Trophoblast cell (in vitro differentiated cells and primary cell): ENCODE results near the gene PAQR4.

Experiments
- DNase-seq, 2 donors: peaks; one replicate each; pipeline ENCODE4 v3.0.0-alpha.2; 2016
- H2AFZ ChIP-seq: 2 replicates; pipeline ENCODE4 v1.6.1; 2013; ENCODE audit warnings: low read length, moderate library complexity, mild to moderate bottlenecking; ENCODE audit not compliant: insufficient read depth, poor library complexity
- H2AK5ac ChIP-seq: 2 replicates; pipeline ENCODE4 v1.6.1; 2013; ENCODE audit warnings: mild to moderate bottlenecking, low read length
- H2BK120ac ChIP-seq: 2 replicates; pipeline ENCODE4 v1.6.1; 2013; ENCODE audit warnings: low read length, mild to moderate bottlenecking, moderate library complexity; ENCODE audit not compliant: insufficient read depth, poor library complexity
- H2BK12ac ChIP-seq: 2 replicates; pipeline ENCODE4 v1.6.1; 2013; ENCODE audit warnings: mild to moderate bottlenecking, low read length, moderate library complexity
- H2BK5ac ChIP-seq: 2 replicates; pipeline ENCODE4 v1.6.1; 2013; ENCODE audit warnings: low read length, low read depth, moderate library complexity, mild to moderate bottlenecking; ENCODE audit not compliant: poor library complexity
- H3K14ac ChIP-seq: 2 replicates; pipeline ENCODE4 v1.6.1; 2013; ENCODE audit warnings: mild to moderate bottlenecking, low read length
- H3K18ac ChIP-seq: 2 replicates; pipeline ENCODE4 v1.6.1; 2013; ENCODE audit warnings: mild to moderate bottlenecking, low read length
- H3K23ac ChIP-seq: 2 replicates; pipeline ENCODE4 v1.6.1; 2013; ENCODE audit warnings: low read length
- H3K27ac ChIP-seq: 2 replicates; pipeline ENCODE4 v1.5.1; 2013; ENCODE audit warnings: low read depth, mild to moderate bottlenecking, inconsistent platforms, low read length, moderate library complexity
- H3K27me3 ChIP-seq: 2 replicates; pipeline ENCODE4 v1.6.1; 2013; ENCODE audit warnings: inconsistent platforms, mild to moderate bottlenecking, low read length, moderate library complexity; ENCODE audit not compliant: insufficient read depth
- H3K36me3 ChIP-seq, 2 experiments: 1 replicate in 1 of 2; 2 replicates in 1 of 2; pipeline ENCODE4 v1.6.1; 2013; ENCODE audit warnings: low read length in 2 of 2, mild to moderate bottlenecking in 2 of 2, moderate library complexity in 1 of 2; ENCODE audit not compliant: insufficient read depth in 2 of 2, control insufficient read depth in 1 of 2
- H3K4ac ChIP-seq: 2 replicates; pipeline ENCODE4 v1.6.1; 2013; ENCODE audit warnings: low read depth, mild to moderate bottlenecking, low read length, moderate library complexity
- H3K4me1 ChIP-seq, 2 experiments: 1 replicate in 1 of 2; 2 replicates in 1 of 2; pipeline ENCODE4 v1.6.1; 2013; ENCODE audit warnings: low read length in 2 of 2, mild to moderate bottlenecking in 2 of 2, moderate library complexity in 1 of 2; ENCODE audit not compliant: insufficient read depth in 2 of 2, control insufficient read depth in 1 of 2
- H3K4me2 ChIP-seq: 2 replicates; pipeline ENCODE4 v1.6.1; 2013; ENCODE audit warnings: inconsistent platforms, mild to moderate bottlenecking, low read length, moderate library complexity
- H3K4me3 ChIP-seq: 2 replicates; pipeline ENCODE4 v1.5.1; 2013; ENCODE audit warnings: mild to moderate bottlenecking, low read depth, low read length, inconsistent platforms
- H3K79me1 ChIP-seq: one replicate; pipeline ENCODE4 v1.6.1; 2013; ENCODE audit warnings: low read length
- H3K79me2 ChIP-seq: 2 replicates; pipeline ENCODE4 v1.6.1; 2013; ENCODE audit warnings: low read length, mild to moderate bottlenecking; ENCODE audit not compliant: control insufficient read depth, insufficient read depth, poor library complexity
- H3K9ac ChIP-seq: 2 replicates; pipeline ENCODE4 v1.6.1; 2013; ENCODE audit warnings: mild to moderate bottlenecking, low read length
- H3K9me3 ChIP-seq: 2 replicates; pipeline ENCODE4 v1.6.1; 2013; ENCODE audit warnings: low read depth, mild to moderate bottlenecking, control low read depth, inconsistent platforms, low read length; ENCODE audit not compliant: insufficient read depth
- H4K12ac ChIP-seq: 2 replicates; pipeline ENCODE4 v1.6.1; 2013; ENCODE audit warnings: low read depth, mild to moderate bottlenecking, low read length, moderate library complexity
- H4K8ac ChIP-seq: 2 replicates; pipeline ENCODE4 v1.6.1; 2013; ENCODE audit warnings: low read depth, mild to moderate bottlenecking, low read length, moderate library complexity
- H4K91ac ChIP-seq: one replicate; pipeline ENCODE4 v1.6.1; 2013; ENCODE audit warnings: low read depth, mild to moderate bottlenecking, low read length, moderate library complexity
- WGBS: extraction: QIAGEN DNeasy Blood & Tissue Kit; methylation state at CpG from one replicate; pipeline ENCODE4 v1.1.7; 2013; ENCODE audit warnings: missing lambda C conversion rate; ENCODE audit not compliant: insufficient read length, insufficient coverage; ENCODE audit errors: extremely low coverage; 5-methylcytosine and 5-hydroxymethylcytosine counted together

The PAQR4 gene

GRCh38 chr16:3007059-3007956 is 38.2 kb downstream of the PAQR4 start:
- Histone ChIP-seq H4K8ac (peak overlapping the region; percentile 72), H3K27me3 (no peaks in the 10 kb centered on the region), H3K79me2 (peaks cover 9% of the 10 kb centered on the region), H3K4me1 (peaks cover 33 to 51% of the 10 kb centered on the region in 2 experiments), H2AK5ac (peak overlapping the region; percentile 89), H2BK12ac (peak overlapping the region; percentile 85), H2BK5ac (peak overlapping the region; percentile 98), H3K4ac (peak overlapping the region; percentile 55), H4K12ac (peak overlapping the region; percentile 38), H3K9me3 (no peaks in the 10 kb centered on the region), H4K91ac (peak overlapping the region; percentile 98), H3K14ac (peak overlapping the region; percentile 78), H2AFZ (peak overlapping the region; percentile 50), H3K4me3 (no peak overlapping the region), H3K36me3 (no peaks in the 10 kb centered on the region), H3K18ac (peak overlapping the region; percentile 89), H3K4me2 (peak overlapping the region; percentile 45), H2BK120ac (peak overlapping the region; percentile 87), H3K79me1 (peaks cover 42% of the 10 kb centered on the region), H3K27ac (peak overlapping the region; percentile 100), H3K9ac (no peak overlapping the region), H3K23ac (no peak overlapping the region)
- no peak for DNase-seq
- WGBS: no CpG with 5 or more reads among the region's 13 CpGs

GRCh38 chr16:3007957-3008689 is 39.0 kb downstream of the PAQR4 start:
- Histone ChIP-seq H3K4me1 (peaks cover 40 to 59% of the 10 kb centered on the region in 2 experiments), H3K9me3 (no peaks in the 10 kb centered on the region), H2AK5ac (peak overlapping the region; percentile 89), H3K27me3 (no peaks in the 10 kb centered on the region), H4K8ac (peak overlapping the region; percentile 72), H2BK120ac (peak overlapping the region; percentile 87), H3K23ac (no peak overlapping the region), H4K12ac (peak overlapping the region; percentile 38), H3K14ac (peak overlapping the region; percentile 78), H3K4me2 (peak overlapping the region; percentile 45), H3K79me2 (peaks cover 9% of the 10 kb centered on the region), H3K9ac (no peak overlapping the region), H2AFZ (peak overlapping the region; percentile 50), H2BK12ac (peak overlapping the region; percentile 85), H3K4ac (peak overlapping the region; percentile 35), H3K27ac (peak overlapping the region; percentile 100), H3K4me3 (no peak overlapping the region), H2BK5ac (peak overlapping the region; percentile 98), H3K18ac (peak overlapping the region; percentile 89), H3K79me1 (peaks cover 45% of the 10 kb centered on the region), H3K36me3 (no peaks in the 10 kb centered on the region), H4K91ac (peak overlapping the region; percentile 98)
- DNase-seq: no peak
- WGBS: no CpG with 5 or more reads among the region's 17 CpGs

GRCh38 chr16:3008690-3009037 is 39.5 kb downstream of the PAQR4 start:
- no peaks in the 10 kb centered on the region for H3K36me3 ChIP-seq
- no peak overlapping the region for H3K9ac ChIP-seq
- peak overlapping the region; percentile 87 for H2BK120ac ChIP-seq
- peak overlapping the region; percentile 54 for H4K12ac ChIP-seq
- no CpG with 5 or more reads among the region's 4 CpGs for WGBS
- no peaks in the 10 kb centered on the region for H3K9me3 ChIP-seq
- H3K27ac ChIP-seq: peak overlapping the region; percentile 100
- peak overlapping the region; percentile 89 for H3K18ac ChIP-seq
- no peak for DNase-seq
- no peak overlapping the region for H3K23ac ChIP-seq
- H3K4me3 ChIP-seq: no peak overlapping the region
- H3K79me1 ChIP-seq: peaks cover 45% of the 10 kb centered on the region
- peak overlapping the region; percentile 45 for H3K4me2 ChIP-seq
- peaks cover 46 to 65% of the 10 kb centered on the region in 2 experiments for H3K4me1 ChIP-seq
- peak overlapping the region; percentile 85 for H2BK12ac ChIP-seq
- peak overlapping the region; percentile 98 for H2BK5ac ChIP-seq
- peak overlapping the region; percentile 89 for H2AK5ac ChIP-seq
- H3K27me3 ChIP-seq: no peaks in the 10 kb centered on the region
- peaks cover 9% of the 10 kb centered on the region for H3K79me2 ChIP-seq
- peak overlapping the region; percentile 35 for H3K4ac ChIP-seq
- peak overlapping the region; percentile 98 for H4K91ac ChIP-seq
- H4K8ac ChIP-seq: peak overlapping the region; percentile 72
- H3K14ac ChIP-seq: peak overlapping the region; percentile 78
- H2AFZ ChIP-seq: peak overlapping the region; percentile 10

DNA sequence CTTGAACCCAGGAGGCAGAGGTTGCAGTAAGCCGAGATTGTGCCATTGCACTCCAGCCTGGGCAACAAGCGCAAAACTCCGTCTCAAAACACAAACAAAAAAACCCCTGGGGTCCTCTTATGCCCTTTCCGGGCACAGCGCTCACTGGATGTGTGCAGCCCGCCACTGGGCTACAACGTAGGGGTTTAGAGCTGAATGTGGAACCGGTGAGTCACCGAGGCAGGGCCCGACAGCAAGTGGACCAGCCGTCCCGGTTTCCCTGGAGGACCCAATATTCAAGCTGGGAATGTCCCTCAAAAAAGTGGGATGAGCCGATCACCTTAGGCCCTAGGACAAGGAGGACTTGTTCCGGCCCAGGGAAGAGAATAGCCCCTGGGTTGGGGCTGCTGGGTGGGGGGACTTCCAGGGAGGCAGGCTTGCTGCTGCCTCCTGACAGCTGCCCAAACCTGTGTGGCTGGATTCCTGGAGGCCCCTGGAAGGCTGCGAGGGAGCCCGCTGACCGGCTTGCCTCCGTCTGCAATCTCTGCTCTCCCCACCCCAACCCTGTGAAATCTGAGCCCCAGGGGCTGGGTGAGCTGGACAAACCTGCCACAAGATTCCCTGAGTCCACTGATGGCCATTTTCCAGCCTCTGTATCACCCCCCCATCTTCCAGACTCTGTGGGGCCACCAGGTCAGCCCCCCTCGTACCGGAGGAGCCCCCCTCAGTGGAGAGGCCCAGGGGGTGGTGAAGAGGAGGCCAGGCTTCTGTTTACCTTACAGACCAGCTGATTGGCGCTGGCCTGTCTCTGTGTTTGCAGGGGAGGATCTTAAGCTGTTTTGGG is 40.6 kb downstream of the PAQR4 start:
- Histone ChIP-seq H4K8ac (peak overlapping the region; percentile 90), H3K36me3 (peaks cover 7% of the 10 kb centered on the region in 2 experiments), H3K4me3 (no peak overlapping the region), H3K4ac (peak overlapping the region; percentile 41), H3K14ac (peak overlapping the region; percentile 94), H2BK120ac (peak overlapping the region; percentile 87), H3K4me2 (peak overlapping the region; percentile 67), H3K9me3 (no peaks in the 10 kb centered on the region), H3K79me2 (peaks cover 9% of the 10 kb centered on the region), H3K4me1 (peaks cover 54 to 73% of the 10 kb centered on the region in 2 experiments), H3K79me1 (peaks cover 45% of the 10 kb centered on the region), H2BK5ac (peak overlapping the region; percentile 98), H3K27me3 (no peaks in the 10 kb centered on the region), H4K91ac (peak overlapping the region; percentile 98), H3K9ac (no peak overlapping the region), H3K27ac (peak overlapping the region; percentile 100), H4K12ac (no peak overlapping the region), H3K18ac (peak overlapping the region; percentile 73), H2AK5ac (peak overlapping the region; percentile 49), H2BK12ac (peak overlapping the region; percentile 80), H2AFZ (no peak overlapping the region), H3K23ac (no peak overlapping the region)
- no CpG with 5 or more reads among the region's 21 CpGs for WGBS
- DNase-seq: peak; percentile 96 to 98
